LNCAP (cell line): ENCODE measurements around the gene RAD9A.

Experiments used
- CTCF ChIP-seq: fragments of 450-650 bp; IDR thresholded peaks from 2 replicates; pipeline ENCODE4 v1.5.1; 2017; ENCODE audit warnings: mild to moderate bottlenecking

The RAD9A gene

GRCh38 chr11:67355023-67355793 lies 36.6 kb upstream of the RAD9A start:
- no peak for TF ChIP-seq CTCF

GRCh38 chr11:67355794-67356386 lies 35.9 kb upstream of the RAD9A start:
- no peak for TF ChIP-seq CTCF

GRCh38 chr11:67356387-67356863 lies 35.4 kb upstream of the RAD9A start:
- no peak for TF ChIP-seq CTCF

GRCh38 chr11:67356864-67357561 lies 34.8 kb upstream of the RAD9A start:
- TF ChIP-seq CTCF, result peak; percentile 92

- no peak for TF ChIP-seq CTCF
Measured at GRCh38 chr11:67357831-67358670, 33.7 kb upstream of the RAD9A start.

- TF ChIP-seq CTCF, result no peak
Measured at GRCh38 chr11:67364169-67364568, 27.6 kb upstream of the RAD9A start.
